Spleen (tissue), 7 donors: ENCODE data around the gene ANO3.

Experiments
- CTCF ChIP-seq, 11 experiments: fragments of 200-600 bp in 7 of 11; fragments of 450-650 bp in 4 of 11; sonication (generic) in 4 of 11; IDR thresholded peaks in 8 of 11; conservative IDR thresholded peaks in 3 of 11; 1 replicate in 7 of 11; 2 replicates in 4 of 11; pipeline versions ENCODE4 v1.4.0 to v1.8.0; 2016 to 2021; ENCODE audit warnings: antibody characterized with exemption in 11 of 11, inconsistent platforms in 4 of 11, mild to moderate bottlenecking in 1 of 11
- POLR2A ChIP-seq, 3 donors: fragments of 450-650 bp; IDR thresholded peaks; one replicate each; pipeline ENCODE4 v1.5.1; 2017; ENCODE audit warnings: antibody characterized with exemption in 3 of 3, mild to moderate bottlenecking in 1 of 3
- POLR2AphosphoS5 ChIP-seq, 3 donors: sonication (generic); formaldehyde crosslinking; IDR thresholded peaks; one replicate each; pipeline ENCODE4 v1.5.1; 2017; ENCODE audit warnings: antibody characterized with exemption in 3 of 3
- donor health status: DM: no; HTN: no; CAD: no; lungs with moderate emphysema.
- donor health status: DM: no; HTN: no; CAD: no.
- donor health status: DM: no; HTN: no; CAD: no.

- no peak for TF ChIP-seq CTCF (IDR thresholded peaks at IDR 0.05 in 8 of 11, conservative IDR thresholded peaks at IDR 0.05 in 3 of 11)
- TF ChIP-seq POLR2A (IDR thresholded peaks at IDR 0.05): no peak
- no peak for TF ChIP-seq POLR2AphosphoS5 (IDR thresholded peaks at IDR 0.05)
Measured at GRCh38 chr11:26688701-26689100, 356.8 kb downstream of the ANO3 start.
